Loucy (cell line): ENCODE measurements around the gene KANK2.

Source experiments
- H2AFZ ChIP-seq: fragments of 200-600 bp; sonication (generic); 2 replicates; pipeline ENCODE4 v1.6.0; 2016; ENCODE audit warnings: antibody characterized with exemption, mild to moderate bottlenecking, low read length, moderate library complexity
- H3F3A ChIP-seq: fragments of 200-600 bp; 2 replicates; pipeline ENCODE4 v1.6.0; 2016; ENCODE audit warnings: antibody characterized with exemption, low read depth, mild to moderate bottlenecking
- H3K27me3 ChIP-seq: fragments of 200-600 bp; sonication (generic); 2 replicates; pipeline ENCODE4 v1.6.1; 2014; ENCODE audit warnings: low read length, mild to moderate bottlenecking; ENCODE audit not compliant: insufficient read depth, poor library complexity, severe bottlenecking
- H3K36me3 ChIP-seq: fragments of 200-600 bp; sonication (generic); 2 replicates; pipeline ENCODE4 v1.6.1; 2016; ENCODE audit warnings: low read length; ENCODE audit not compliant: insufficient read depth
- H3K4me1 ChIP-seq: fragments of 200-600 bp; sonication (generic); 2 replicates; pipeline ENCODE4 v1.5.1; 2014; ENCODE audit warnings: low read length, mild to moderate bottlenecking; ENCODE audit not compliant: insufficient read depth, poor library complexity, severe bottlenecking
- H3K4me2 ChIP-seq: fragments of 200-600 bp; sonication (generic); 2 replicates; pipeline ENCODE4 v1.6.0; 2014; ENCODE audit warnings: antibody characterized with exemption, low read length, low read depth, mild to moderate bottlenecking; ENCODE audit not compliant: poor library complexity, severe bottlenecking
- H3K4me3 ChIP-seq: fragments of 200-600 bp; sonication (generic); 2 replicates; pipeline ENCODE4 v1.5.1; 2014; ENCODE audit warnings: low read length, mild to moderate bottlenecking, mixed read lengths; ENCODE audit not compliant: poor library complexity, severe bottlenecking
- H3K79me2 ChIP-seq: fragments of 200-600 bp; sonication (generic); 2 replicates; pipeline ENCODE4 v1.6.1; 2014; ENCODE audit warnings: low read length; ENCODE audit not compliant: insufficient read depth
- H3K9ac ChIP-seq: fragments of 200-600 bp; sonication (generic); 2 replicates; pipeline ENCODE4 v1.6.0; 2014; ENCODE audit warnings: mild to moderate bottlenecking, low read depth, low read length, moderate library complexity; ENCODE audit not compliant: poor library complexity, severe bottlenecking
- H3K9me2 ChIP-seq: fragments of 200-600 bp; sonication (generic); replicated peaks from 2 replicates; pipeline ENCODE4 v1.6.1; 2016; ENCODE audit warnings: low read depth, low read length, mixed read lengths
- H3K9me3 ChIP-seq: fragments of 200-600 bp; sonication (generic); 2 replicates; pipeline ENCODE4 v1.6.1; 2014; ENCODE audit warnings: mild to moderate bottlenecking, antibody characterized with exemption, low read length, low read depth; ENCODE audit not compliant: insufficient read depth
- H4K20me1 ChIP-seq: fragments of 200-600 bp; sonication (generic); 2 replicates; pipeline ENCODE4 v1.6.0; 2014; ENCODE audit warnings: antibody characterized with exemption, low read length, mild to moderate bottlenecking; ENCODE audit not compliant: insufficient read depth, poor library complexity, severe bottlenecking
- CTCF ChIP-seq: fragments of 200-600 bp; sonication (generic); conservative IDR thresholded peaks from 2 replicates; pipeline ENCODE4 v1.5.1; 2014; ENCODE audit warnings: mild to moderate bottlenecking, antibody characterized with exemption, low read length
- EZH2phosphoT487 ChIP-seq: fragments of 200-600 bp; IDR thresholded peaks from 2 replicates; pipeline ENCODE4 v1.6.1; 2018; ENCODE audit warnings: antibody characterized with exemption, mild to moderate bottlenecking, moderate library complexity, borderline replicate concordance

Gene KANK2

GRCh38 chr19:11238041-11238440 is 40.7 kb upstream of the KANK2 start:
- H4K20me1 ChIP-seq: no peaks in the 10 kb centered on the region
- H3K9ac ChIP-seq: no peak overlapping the region
- TF ChIP-seq EZH2phosphoT487: no peak
- no peak for TF ChIP-seq CTCF
- no peaks in the 10 kb centered on the region for H3K4me1 ChIP-seq
- H3K36me3 ChIP-seq: no peaks in the 10 kb centered on the region
- no peaks in the 10 kb centered on the region for H3K79me2 ChIP-seq
- H3K4me2 ChIP-seq: no peak overlapping the region
- no peaks in the 10 kb centered on the region for H3K9me3 ChIP-seq
- no peaks in the 10 kb centered on the region for H3K9me2 ChIP-seq
- no peaks in the 10 kb centered on the region for H3F3A ChIP-seq
- H2AFZ ChIP-seq: no peak overlapping the region
- H3K4me3 ChIP-seq: no peak overlapping the region
- no peaks in the 10 kb centered on the region for H3K27me3 ChIP-seq

- H3K9me2 ChIP-seq: no peaks in the 10 kb centered on the region
- H3K9ac ChIP-seq: no peak overlapping the region
- no peaks in the 10 kb centered on the region for H3K36me3 ChIP-seq
- TF ChIP-seq EZH2phosphoT487 (no peak), CTCF (no peak)
- no peak overlapping the region for H3K4me3 ChIP-seq
- no peaks in the 10 kb centered on the region for H3K4me1 ChIP-seq
- no peaks in the 10 kb centered on the region for H3K79me2 ChIP-seq
- H3K27me3 ChIP-seq: no peaks in the 10 kb centered on the region
- H3K4me2 ChIP-seq: no peak overlapping the region
- no peaks in the 10 kb centered on the region for H3F3A ChIP-seq
- no peak overlapping the region for H2AFZ ChIP-seq
- no peaks in the 10 kb centered on the region for H3K9me3 ChIP-seq
- no peaks in the 10 kb centered on the region for H4K20me1 ChIP-seq
Observed at GRCh38 chr19:11237321-11237720, 40.0 kb upstream of the KANK2 start.

GRCh38 chr19:11236324-11237301 is 39.3 kb upstream of the KANK2 start:
- H3K79me2 ChIP-seq: no peaks in the 10 kb centered on the region
- no peaks in the 10 kb centered on the region for H3K4me1 ChIP-seq
- H3K4me3 ChIP-seq: no peak overlapping the region
- no peak overlapping the region for H2AFZ ChIP-seq
- TF ChIP-seq CTCF (no peak), EZH2phosphoT487 (no peak)
- H3K36me3 ChIP-seq: no peaks in the 10 kb centered on the region
- no peak overlapping the region for H3K4me2 ChIP-seq
- no peak overlapping the region for H3K9ac ChIP-seq
- H4K20me1 ChIP-seq: no peaks in the 10 kb centered on the region
- no peaks in the 10 kb centered on the region for H3K9me2 ChIP-seq
- H3F3A ChIP-seq: no peaks in the 10 kb centered on the region
- H3K27me3 ChIP-seq: no peaks in the 10 kb centered on the region
- no peaks in the 10 kb centered on the region for H3K9me3 ChIP-seq
